Neural cell (in vitro differentiated cells): Measurements from ENCODE around the gene ZBTB40. TPM values are rescaled to one million over a fixed set of nuclear protein-coding genes. Genes with fewer than 3 reads are reported as not detected.

Experiments
- H2AFZ ChIP-seq: fragments of 200-600, 300-800 bp; sonication (generic), shearing (Covaris generic); 2 replicates; pipeline ENCODE4 v1.6.0; 2014; ENCODE audit warnings: low read depth, mild to moderate bottlenecking, antibody characterized with exemption, low read length, moderate library complexity
- H3F3A ChIP-seq: fragments of 200-600 bp; shearing (Covaris generic); 2 replicates; pipeline ENCODE4 v1.6.1; 2016; ENCODE audit warnings: mild to moderate bottlenecking, moderate library complexity, mixed read lengths, antibody characterized with exemption, low read length; ENCODE audit not compliant: insufficient read depth, poor library complexity, severe bottlenecking
- H3K27ac ChIP-seq: fragments of 200-600, 300-800 bp; sonication (generic), shearing (Covaris generic); 2 replicates; pipeline ENCODE4 v1.5.1; 2014; ENCODE audit warnings: mild to moderate bottlenecking, low read length, moderate library complexity
- H3K27me3 ChIP-seq: fragments of 300-800, 200-600 bp; sonication (generic), shearing (Covaris generic); 2 replicates; pipeline ENCODE4 v1.6.0; 2014; ENCODE audit warnings: mild to moderate bottlenecking, low read depth, low read length, moderate library complexity; ENCODE audit not compliant: insufficient read depth
- H3K36me3 ChIP-seq: fragments of 300-800, 200-600 bp; sonication (generic), shearing (Covaris generic); 2 replicates; pipeline ENCODE4 v1.5.1; 2014; ENCODE audit warnings: mild to moderate bottlenecking, antibody characterized with exemption, low read length, moderate library complexity; ENCODE audit not compliant: insufficient read depth
- H3K4me2 ChIP-seq: fragments of 300-800, 200-600 bp; sonication (generic), shearing (Covaris generic); 2 replicates; pipeline ENCODE4 v1.6.0; 2014; ENCODE audit warnings: mild to moderate bottlenecking, low read length
- H3K4me3 ChIP-seq: fragments of 300-800, 200-600 bp; sonication (generic), shearing (Covaris generic); 2 replicates; pipeline ENCODE4 v1.5.1; 2014; ENCODE audit warnings: mild to moderate bottlenecking, low read length, moderate library complexity
- H3K79me2 ChIP-seq: fragments of 200-600 bp; shearing (Covaris generic); replicated peaks from 2 replicates; pipeline ENCODE4 v1.6.0; 2014; ENCODE audit warnings: mild to moderate bottlenecking, low read length, moderate library complexity; ENCODE audit not compliant: insufficient read depth
- H3K9ac ChIP-seq: fragments of 300-800, 200-600 bp; sonication (generic), shearing (Covaris generic); 2 replicates; pipeline ENCODE4 v1.6.1; 2016; ENCODE audit warnings: mild to moderate bottlenecking, low read length, mixed read lengths
- H3K9me2 ChIP-seq: fragments of 200-600 bp; shearing (Covaris generic); 2 replicates; pipeline ENCODE4 v1.6.1; 2016; ENCODE audit warnings: mild to moderate bottlenecking, low read length, mixed read lengths; ENCODE audit not compliant: insufficient read depth
- H3K9me3 ChIP-seq: fragments of 200-600, 300-800 bp; sonication (generic), shearing (Covaris generic); 2 replicates; pipeline ENCODE4 v1.6.1; 2016; ENCODE audit warnings: mild to moderate bottlenecking, mixed run types, low read length, moderate library complexity, mixed read lengths
- H4K20me1 ChIP-seq: fragments of 200-600 bp; shearing (Covaris generic); 2 replicates; pipeline ENCODE4 v1.6.1; 2016; ENCODE audit warnings: mild to moderate bottlenecking, mixed run types; ENCODE audit not compliant: insufficient read depth
- CTCF ChIP-seq: fragments of 450-650 bp; IDR thresholded peaks from 2 replicates; pipeline ENCODE4 v1.5.1; 2014; ENCODE audit warnings: antibody characterized with exemption, mild to moderate bottlenecking, moderate library complexity; ENCODE audit not compliant: poor library complexity, severe bottlenecking
- EP300 ChIP-seq: fragments of 450-650 bp; conservative IDR thresholded peaks from 2 replicates; pipeline ENCODE4 v1.6.1; 2014; ENCODE audit warnings: antibody characterized with exemption, mild to moderate bottlenecking, moderate library complexity; ENCODE audit not compliant: poor library complexity, severe bottlenecking
- EZH2 ChIP-seq: fragments of 200-600, 300-800 bp; shearing (Covaris generic), sonication (generic); IDR thresholded peaks from 2 replicates; pipeline ENCODE4 v1.6.1; 2014; ENCODE audit warnings: antibody characterized with exemption, low read length, borderline replicate concordance, mild to moderate bottlenecking; ENCODE audit not compliant: insufficient read depth, poor library complexity, severe bottlenecking
- MXI1 ChIP-seq: fragments of 450-650 bp; conservative IDR thresholded peaks from 2 replicates; pipeline ENCODE4 v1.6.1; 2014; ENCODE audit warnings: antibody characterized with exemption, mild to moderate bottlenecking; ENCODE audit not compliant: poor library complexity, severe bottlenecking
- POLR2AphosphoS5 ChIP-seq: IDR thresholded peaks from 2 replicates; pipeline ENCODE4 v1.6.1; 2012
- RAD21 ChIP-seq: fragments of 450-650 bp; conservative IDR thresholded peaks from 2 replicates; pipeline ENCODE4 v1.6.1; 2014; ENCODE audit warnings: antibody characterized with exemption, mild to moderate bottlenecking, moderate library complexity
- REST ChIP-seq: IDR thresholded peaks from 2 replicates; pipeline ENCODE4 v1.6.1; 2012; ENCODE audit warnings: borderline replicate concordance
- SMC3 ChIP-seq: fragments of 450-650 bp; conservative IDR thresholded peaks from 2 replicates; pipeline ENCODE4 v1.6.1; 2014; ENCODE audit warnings: antibody characterized with exemption, mild to moderate bottlenecking, moderate library complexity; ENCODE audit not compliant: poor library complexity
- TAF1 ChIP-seq: IDR thresholded peaks from 2 replicates; pipeline ENCODE4 v1.6.1; 2012; ENCODE audit warnings: low read depth
- polyA plus RNA-seq: library from polyadenylated mRNA; depleted of rRNA; stranded (reverse); fragments of >200 nt; gene quantifications from 2 replicates; pipeline ENCODE4 v1.2.3, GENCODE V29; 2014

Gene ZBTB40
- polyA plus RNA-seq, 1 donor from 2014 or later = 12.7 TPM

- H3K36me3 ChIP-seq = no peaks in the 10 kb centered on the region
- no peaks in the 10 kb centered on the region for H3K27me3 ChIP-seq
- H3K4me2 ChIP-seq = no peak overlapping the region
- no peaks in the 10 kb centered on the region for H3K79me2 ChIP-seq
- H3K27ac ChIP-seq = no peak overlapping the region
- no peaks in the 10 kb centered on the region for H3K9me3 ChIP-seq
- H3F3A ChIP-seq = no peaks in the 10 kb centered on the region
- no peak overlapping the region for H3K9ac ChIP-seq
- no peaks in the 10 kb centered on the region for H3K9me2 ChIP-seq
- H4K20me1 ChIP-seq = no peaks in the 10 kb centered on the region
- H3K4me3 ChIP-seq = no peak overlapping the region
- no peak overlapping the region for H2AFZ ChIP-seq
- no peak for TF ChIP-seq EP300
- TF ChIP-seq MXI1 = no peak
- TF ChIP-seq POLR2AphosphoS5 = no peak
- TF ChIP-seq CTCF = no peak
- no peak for TF ChIP-seq SMC3
- no peak for TF ChIP-seq REST
- TF ChIP-seq RAD21 = no peak
- TF ChIP-seq EZH2 = no peak
- TF ChIP-seq TAF1 = no peak
Measured at GRCh38 chr1:22550021-22550420, 98.4 kb downstream of the ZBTB40 start.

GRCh38 chr1:22551591-22551990 is 99.9 kb downstream of the ZBTB40 start:
- H3K9me3 ChIP-seq = no peaks in the 10 kb centered on the region
- no peaks in the 10 kb centered on the region for H3K9me2 ChIP-seq
- no peaks in the 10 kb centered on the region for H3F3A ChIP-seq
- H3K79me2 ChIP-seq = no peaks in the 10 kb centered on the region
- no peak overlapping the region for H3K27ac ChIP-seq
- H3K4me2 ChIP-seq = no peak overlapping the region
- no peak overlapping the region for H3K9ac ChIP-seq
- no peaks in the 10 kb centered on the region for H3K27me3 ChIP-seq
- H4K20me1 ChIP-seq = no peaks in the 10 kb centered on the region
- H3K36me3 ChIP-seq = no peaks in the 10 kb centered on the region
- no peak for TF ChIP-seq TAF1
- no peak for TF ChIP-seq CTCF
- TF ChIP-seq EP300 = no peak
- no peak for TF ChIP-seq SMC3
- TF ChIP-seq EZH2 = no peak
- TF ChIP-seq POLR2AphosphoS5 = no peak
- TF ChIP-seq MXI1 = no peak
- no peak for TF ChIP-seq RAD21
- no peak for TF ChIP-seq REST
- H2AFZ ChIP-seq = no peak overlapping the region
- H3K4me3 ChIP-seq = no peak overlapping the region
